GM21360 (cell line): Measurements from ENCODE around the gene COL15A1.

Experiments
- ATAC-seq: cut with Tn5 transposase; IDR thresholded peaks from one replicate; pipeline ENCODE4 v1.9.1; 2021; ENCODE audit warnings: mild to moderate bottlenecking, moderate library complexity; ENCODE audit not compliant: unreplicated experiment

COL15A1 gene

DNA sequence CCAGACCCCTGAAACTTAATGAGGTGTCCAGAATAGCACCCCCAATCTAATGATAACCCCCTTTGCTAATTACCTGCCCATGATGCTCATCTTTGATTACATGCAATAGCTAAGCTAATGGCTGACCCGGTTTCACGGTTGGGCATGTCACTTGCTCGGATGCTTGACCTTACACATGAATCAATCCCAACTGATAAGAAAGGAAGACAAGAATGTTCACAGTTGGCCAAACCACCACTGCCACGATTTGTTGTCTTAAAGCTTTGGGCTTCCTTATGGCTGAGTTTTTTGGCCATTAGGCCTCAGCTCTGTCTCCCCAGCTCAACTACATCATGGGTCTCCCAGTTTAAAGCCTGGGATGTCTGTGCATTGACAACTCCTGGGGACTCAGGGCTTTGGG is 108.1 kb downstream of the COL15A1 start:
- no peak for ATAC-seq

DNA sequence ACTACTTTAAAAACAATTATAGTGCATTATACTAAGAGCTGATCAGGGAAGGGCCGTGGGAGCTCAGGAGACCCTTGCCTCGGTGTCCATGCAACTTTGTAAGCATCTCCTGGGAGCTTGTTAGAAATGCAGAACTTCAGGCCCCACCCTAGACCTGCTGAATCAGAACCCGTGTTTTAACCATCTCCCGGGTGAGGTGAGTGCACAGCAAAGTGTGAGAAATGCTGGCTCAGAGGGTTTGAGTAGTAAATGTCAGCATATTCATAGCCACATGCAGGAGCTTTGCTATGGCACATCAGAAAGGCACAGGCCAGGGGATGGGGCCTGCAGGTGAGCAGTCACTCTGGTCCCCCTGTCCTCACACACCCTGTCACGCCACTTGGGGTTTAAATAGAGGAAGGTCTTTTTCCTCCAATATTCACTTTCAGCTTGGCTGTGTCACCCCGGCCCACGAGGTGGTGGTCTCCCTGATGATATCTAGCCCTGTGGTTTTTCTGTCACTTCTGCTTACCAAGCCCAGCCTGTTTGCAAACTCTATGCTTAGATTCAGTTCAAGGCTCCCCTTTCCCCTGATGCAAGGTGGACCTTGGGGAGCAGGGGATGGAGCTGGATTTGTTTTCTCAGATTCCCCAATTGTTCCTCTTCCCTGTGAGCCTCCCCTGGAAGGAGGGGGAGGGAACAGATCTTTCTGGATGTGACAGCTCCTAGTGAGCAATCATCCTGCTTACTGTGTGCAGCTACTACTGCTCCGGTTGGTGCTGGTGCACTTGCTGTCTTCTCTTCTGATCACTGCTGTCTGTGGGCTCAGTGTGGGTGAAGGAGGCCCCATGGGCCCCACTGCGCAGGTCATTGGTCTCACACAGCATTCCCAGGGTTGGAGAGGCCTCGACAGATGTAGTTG is 109.4 kb downstream of the COL15A1 start:
- no peak for ATAC-seq

DNA sequence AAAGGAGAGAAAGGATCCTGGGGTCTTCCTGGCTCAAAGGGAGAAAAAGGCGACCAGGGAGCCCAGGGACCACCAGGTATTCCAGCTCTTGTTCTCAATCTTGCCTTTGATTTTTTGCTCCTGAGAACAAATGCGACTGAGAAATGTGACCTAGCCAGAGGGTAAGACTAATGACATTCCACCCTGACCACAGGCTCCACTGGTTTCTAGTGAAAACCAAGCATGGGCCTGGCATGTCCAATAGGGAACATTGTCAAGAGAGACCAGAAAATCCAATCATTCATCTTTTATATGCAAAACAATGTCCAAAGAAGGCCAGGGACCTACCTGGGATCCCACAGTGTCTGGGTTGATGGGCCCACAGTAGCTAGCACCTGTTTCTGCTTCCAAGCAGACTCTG is 110.9 kb downstream of the COL15A1 start:
- no peak for ATAC-seq

DNA sequence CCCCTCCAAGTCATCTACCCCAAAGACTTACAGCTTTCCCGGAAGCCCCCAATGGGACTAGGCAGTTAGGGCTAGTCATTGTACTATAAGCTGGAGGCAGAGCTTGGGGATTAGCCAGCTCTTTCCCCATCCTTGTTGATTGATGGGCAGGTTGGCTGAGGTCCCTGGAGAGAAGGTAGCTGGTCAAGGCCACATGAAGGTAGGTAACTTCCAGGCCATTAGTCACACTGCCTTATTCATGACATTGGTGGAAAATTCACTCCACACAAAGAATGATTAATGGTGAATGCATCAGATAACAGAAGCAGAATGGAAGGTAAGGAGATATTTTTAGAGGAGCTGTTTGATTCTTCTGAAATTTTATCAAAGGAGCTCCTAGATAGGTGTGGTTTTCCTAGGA is 111.7 kb downstream of the COL15A1 start:
- no peak for ATAC-seq

DNA sequence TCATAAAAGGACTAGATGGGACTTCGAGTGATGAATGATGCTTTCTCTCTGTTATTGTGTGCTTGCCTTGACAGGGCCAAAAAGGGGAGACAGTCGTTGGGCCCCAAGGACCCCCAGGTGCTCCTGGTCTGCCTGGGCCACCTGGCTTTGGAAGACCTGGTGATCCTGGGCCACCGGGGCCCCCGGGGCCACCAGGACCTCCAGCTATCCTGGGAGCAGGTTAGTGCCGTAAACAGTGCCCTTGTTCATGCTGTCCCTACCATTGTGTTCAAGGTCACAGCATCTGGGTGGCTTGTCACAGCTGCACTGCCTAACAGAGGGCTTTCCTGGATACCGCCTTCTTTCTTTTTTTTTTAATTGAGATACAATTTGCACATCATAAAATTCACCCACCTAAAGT is 112.5 kb downstream of the COL15A1 start:
- no peak for ATAC-seq

DNA sequence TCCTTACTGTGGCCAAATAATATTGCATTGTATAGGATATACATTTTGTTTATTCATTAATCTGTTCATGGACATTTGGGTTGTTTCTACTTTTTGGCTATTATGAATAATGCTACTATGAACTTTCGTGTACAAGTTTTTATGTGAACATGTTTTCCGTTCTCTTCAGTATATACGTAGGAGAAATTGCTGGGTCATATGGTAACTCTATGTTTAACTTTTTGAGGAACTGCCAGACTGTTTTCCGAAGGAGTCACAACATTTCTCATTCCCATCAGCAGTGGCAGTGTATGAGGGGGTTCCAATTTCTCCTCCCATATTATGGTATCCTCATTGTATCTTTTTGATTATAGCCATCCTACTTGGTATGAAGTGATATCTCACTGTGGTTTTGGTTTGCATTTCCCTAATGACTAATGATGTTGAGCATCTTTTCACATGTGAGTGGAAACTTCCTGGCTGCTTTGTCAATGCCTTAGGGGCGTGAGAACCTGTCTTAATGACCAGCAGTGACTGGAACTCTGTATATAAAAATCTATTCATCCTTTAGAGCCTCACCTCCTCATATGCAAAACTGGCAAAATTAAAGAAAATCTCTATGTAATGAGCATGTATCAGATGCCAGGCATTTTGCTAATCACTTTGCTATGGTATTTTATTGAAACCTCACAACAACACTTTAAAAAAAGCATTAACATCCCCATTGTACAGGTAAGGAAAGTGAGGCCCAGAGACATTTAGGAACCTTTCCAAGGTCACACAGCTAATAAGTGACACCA is 113.4 kb downstream of the COL15A1 start:
- ATAC-seq = no peak

DNA sequence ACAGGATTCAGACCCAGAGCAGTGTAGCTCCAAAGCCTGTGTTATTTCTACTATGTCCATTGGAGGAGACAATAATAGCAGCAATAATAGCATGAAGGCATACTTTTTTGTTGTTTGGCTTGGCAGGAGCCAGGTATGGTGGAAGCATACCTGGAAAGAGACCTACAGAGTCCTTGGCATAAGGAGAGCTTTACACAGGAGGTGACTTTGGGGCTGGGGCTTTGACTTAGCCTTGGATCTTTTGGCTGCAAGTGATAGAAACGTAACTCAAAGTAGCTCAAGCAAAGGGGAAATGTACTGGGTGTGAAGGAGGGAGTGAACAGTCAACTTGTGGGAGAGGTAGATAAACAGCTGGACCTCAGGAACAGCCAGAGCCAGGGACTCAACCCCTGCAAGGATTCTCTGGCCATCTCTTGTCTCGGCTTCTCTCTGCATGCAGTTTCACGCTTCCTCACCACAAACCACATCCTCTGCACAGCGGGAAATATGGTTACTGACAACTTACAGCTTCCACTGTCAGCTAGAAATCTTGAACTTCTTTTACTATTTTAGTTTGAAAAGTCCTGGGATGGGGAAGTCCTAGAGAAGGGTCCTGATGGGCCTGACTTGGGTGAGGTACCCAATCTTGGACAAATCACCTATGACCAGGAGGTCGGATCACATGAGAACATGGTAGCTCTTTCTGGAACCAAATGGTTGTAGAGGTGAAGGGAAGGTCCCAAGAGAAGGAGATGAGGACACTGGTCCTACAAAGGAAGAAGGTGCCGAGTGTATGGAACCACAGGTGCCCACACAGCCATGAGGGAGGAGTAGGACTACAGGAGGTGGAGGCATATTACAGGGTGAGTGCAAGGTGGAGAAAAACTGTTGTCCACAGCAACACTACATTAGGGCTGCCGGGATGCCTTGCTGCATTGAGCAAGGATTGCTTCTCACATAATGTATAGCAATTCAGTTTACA is 114.2 kb downstream of the COL15A1 start:
- ATAC-seq = peak; percentile 71

DNA sequence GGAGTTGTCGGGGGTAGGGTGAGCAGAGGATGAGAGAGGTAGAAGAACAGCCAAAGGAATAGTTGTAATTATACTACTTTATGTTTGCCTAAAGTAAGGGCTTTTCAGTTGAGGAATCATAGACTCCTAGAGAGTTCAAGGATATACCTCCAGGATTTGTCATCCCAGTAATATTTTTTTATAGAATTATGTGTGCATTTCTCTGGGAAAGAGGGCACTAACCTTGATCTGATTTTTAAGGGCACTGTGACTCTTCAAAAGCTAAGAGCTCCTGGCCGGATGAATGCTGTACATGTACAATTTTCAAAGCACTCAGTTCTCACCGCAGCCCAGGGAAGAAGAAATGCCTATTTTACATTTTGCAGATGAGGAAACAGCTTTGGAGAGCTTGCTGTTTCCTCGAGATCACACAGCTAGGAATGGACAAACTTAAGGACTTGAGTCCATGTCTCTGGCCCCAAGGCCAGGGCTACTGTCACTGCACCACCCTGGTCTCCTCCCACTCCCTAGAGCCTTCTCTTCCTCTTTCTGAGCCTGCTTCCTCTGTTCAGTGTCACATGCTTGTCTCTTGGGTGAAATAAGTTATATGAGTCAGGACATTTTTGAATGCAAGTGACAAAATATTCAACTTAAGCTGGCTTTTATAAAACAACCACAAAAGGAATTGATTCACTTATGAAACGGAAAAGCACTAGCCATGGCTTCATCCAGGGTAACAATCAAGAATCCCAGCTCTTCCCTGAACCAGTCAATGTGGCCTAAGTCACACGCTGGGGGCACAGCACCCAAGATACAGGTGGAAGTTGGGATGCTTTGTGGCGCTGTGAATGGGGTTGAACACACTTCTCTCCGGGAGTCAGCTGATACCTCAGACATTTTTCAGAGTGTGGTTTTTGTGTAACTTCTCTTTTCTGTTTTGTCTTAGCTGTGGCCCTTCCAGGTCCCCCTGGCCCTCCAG is 115.5 kb downstream of the COL15A1 start:
- ATAC-seq = peak; percentile 67

DNA sequence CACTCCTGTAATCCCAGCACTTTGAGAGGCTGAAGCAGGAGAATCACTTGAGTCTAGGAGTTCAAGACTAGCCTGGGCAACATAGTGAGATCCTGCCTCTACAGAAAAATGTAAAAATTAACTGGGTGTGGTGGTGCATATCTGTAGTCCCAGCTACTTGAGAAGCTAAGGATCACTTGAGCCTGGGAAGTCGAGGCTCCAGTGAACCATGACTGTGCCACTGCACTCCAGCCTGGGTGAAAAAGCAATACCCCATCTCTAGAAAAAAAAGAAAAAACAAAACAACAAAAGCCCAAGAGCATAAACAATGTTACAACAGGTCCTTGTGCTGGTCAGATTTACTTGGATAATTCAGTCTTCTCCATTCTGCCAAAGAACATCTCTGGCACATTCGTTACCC is 116.9 kb downstream of the COL15A1 start:
- ATAC-seq = no peak

DNA sequence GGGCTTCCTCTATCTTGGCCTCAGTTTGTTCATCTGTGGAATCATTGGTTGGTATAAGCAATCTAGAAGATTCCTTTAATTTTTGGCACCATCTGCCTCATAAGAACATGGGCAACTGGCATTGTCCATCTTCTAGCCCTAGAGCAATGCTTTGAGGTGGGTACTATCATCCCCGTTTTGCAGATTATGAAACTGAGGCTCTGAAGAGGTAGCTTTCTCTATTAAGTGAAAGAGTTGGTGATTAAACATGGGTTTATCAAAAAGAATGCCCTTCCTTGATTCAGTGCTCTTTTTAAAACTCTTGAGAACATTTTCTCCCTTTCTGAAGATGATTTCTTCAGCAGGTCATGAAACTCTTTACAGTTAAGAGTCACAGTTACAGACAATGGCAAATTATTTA is 118.8 kb downstream of the COL15A1 start:
- ATAC-seq = no peak

DNA sequence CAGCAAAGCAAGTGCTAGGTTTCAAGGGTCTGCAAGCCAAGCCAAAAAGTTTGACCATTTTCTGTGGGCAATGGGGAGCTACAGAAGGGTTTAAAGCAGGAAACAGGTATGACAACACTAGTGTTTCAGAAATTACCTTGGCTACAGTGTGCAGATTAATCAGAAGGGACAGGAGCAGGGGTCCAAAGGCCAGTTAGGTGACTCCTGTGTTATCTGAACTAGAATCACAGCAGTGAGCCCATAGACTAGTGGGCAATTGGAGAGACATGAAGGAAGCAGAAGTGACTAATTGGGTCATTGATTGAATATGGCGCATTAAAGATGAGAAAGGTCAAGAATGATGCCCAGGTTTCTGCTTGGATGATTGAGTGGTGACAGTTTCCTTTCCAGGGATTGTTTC is 119.8 kb downstream of the COL15A1 start:
- ATAC-seq = no peak

DNA sequence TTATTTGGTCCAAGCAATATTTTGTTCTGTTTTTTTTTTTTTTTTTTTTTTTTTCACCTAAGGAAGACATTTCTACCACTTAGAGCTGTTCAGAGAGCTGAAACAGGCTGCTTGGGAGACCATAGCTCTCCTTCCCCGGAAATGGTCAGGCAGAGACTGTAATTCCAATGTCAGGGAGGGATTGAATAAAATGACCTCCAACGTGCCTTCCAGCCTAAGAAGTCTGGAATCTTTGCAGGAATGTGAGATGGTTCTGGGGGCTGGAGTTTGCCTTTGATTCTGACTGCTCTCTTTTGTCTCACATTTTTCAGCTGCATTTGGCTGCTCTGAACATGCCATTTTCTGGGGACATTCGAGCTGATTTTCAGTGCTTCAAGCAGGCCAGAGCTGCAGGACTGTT is 122.9 kb downstream of the COL15A1 start:
- ATAC-seq = no peak

DNA sequence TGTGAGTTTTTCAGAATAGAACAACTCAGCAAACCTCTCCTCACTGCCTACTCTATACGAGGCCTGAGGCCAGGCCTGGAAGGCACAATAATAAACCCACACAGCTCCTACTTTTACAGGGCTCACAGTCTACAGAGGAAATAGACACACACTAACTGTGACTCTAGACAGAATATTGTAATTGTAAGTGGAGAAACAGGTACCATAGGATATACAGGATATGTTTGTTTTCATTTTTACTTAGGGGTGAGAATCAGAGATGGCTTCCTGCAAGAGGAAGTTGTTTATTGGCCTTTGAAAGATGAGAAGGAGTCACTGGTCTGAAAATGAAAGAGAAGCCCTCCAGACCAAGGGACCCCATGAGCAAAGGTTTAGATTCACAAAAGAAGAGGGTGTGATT is 125.4 kb downstream of the COL15A1 start:
- no peak for ATAC-seq

DNA sequence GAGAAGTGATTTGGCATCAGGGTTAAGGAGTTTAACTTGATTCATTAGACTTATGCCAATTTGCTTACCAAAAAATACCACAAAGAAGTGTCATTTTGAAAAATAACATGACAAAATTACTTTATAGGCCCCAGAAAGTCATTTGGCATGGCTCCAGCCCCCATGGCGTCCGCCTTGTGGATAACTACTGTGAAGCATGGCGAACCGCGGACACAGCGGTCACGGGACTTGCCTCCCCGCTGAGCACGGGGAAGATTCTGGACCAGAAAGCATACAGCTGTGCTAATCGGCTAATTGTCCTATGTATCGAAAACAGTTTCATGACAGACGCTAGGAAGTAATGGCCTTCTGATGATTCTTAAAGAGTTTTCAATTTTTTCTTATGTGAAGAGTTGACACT is 125.8 kb downstream of the COL15A1 start:
- ATAC-seq = no peak

DNA sequence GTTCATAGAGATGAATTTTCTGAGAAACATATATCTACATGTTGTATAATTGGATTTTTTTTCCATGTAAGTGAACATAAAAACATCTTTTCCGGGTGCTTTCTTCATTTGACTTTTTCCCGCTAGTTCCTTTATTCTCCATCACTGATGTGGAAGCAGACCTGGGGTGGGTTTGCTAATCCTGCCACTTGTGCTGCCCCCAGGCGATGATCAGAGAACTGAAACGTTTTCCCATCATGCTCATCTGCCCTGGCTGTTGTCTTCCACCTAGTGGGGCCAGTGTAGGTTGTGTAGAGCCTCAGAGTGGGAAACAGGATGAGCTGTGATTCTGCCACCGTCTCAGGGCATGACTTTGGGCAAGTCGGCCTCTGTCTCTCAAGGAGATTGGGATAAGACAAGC is 127.0 kb downstream of the COL15A1 start:
- no peak for ATAC-seq

DNA sequence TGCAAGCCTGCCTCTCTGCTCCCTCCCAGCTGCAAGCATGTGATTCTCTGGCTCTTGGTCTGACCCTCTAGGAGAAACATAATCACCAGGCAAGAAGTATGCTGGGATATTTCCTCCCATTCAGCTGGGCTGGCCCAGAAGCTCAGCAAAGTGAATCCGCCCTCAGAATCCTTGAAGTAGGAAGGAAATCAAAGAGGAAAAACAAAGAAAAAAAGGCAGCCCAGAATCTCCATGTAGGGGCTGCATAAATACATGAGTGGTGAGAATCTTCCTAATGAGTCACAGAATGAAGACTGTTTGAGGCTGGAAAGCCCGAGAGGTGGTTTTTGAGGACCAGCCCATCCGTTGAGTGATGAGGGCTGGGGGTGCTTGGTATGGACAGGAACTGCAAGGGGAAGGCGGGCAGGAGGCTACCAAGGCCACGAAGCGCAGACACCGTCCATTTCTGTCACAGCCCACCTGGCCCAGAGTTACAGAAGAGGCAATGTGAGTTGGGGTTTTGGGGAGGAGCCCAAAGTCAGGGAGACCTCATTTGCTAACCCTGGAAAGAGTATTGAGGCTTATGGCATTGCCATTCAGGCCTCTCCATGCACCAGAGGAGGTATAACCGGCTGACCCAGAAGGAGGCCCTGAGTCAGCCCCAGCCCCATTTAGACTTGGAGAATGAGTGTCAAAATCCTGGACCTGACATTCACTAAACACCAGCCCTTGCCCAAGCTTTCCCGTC is 127.8 kb downstream of the COL15A1 start:
- no peak for ATAC-seq

DNA sequence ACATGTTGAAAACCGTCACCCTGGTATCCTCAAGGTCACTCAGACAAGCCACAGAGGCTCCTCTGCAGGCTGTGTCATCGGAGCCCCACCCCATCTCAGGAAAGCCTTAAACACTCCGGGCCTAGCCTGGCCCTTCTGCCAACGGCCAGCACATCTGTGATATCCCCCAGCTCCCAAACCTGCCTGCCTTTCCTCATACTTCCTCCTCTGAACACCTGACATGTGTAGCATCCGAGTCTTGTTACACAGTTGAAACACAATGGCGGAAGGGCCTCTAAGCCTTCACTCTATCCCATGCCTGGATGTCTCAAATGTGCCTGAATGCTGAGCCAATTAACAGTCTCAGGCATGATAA is 128.3 kb downstream of the COL15A1 start:
- no peak for ATAC-seq

DNA sequence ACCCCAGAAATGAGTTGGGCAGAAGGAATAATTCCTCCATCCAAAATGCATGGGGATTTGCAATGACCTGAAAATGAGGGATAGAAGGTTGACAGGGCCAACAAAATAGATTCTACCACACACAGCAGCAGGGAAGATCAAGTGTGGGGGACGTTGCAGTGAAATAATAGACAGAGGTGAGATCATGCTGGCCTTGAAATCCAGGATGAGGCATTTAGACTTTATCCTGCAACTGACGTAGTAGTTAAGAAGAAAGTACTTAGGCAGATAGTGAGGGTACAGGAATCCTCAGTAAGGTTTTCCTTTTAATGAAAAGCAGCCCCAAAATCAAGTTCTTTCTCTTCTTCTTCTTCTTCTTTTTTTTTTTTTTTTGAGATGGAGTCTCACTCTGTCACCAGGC is 129.6 kb downstream of the COL15A1 start:
- no peak for ATAC-seq
